ENCODE results near the gene UBE2L5.

The UBE2L5 gene

GRCh38 chr13:30422054-30422839, at the start of gene UBE2L5:
UBE2L5 (plus strand) TSS chr13:30422493; CDS start chr13:30427991, 5,498 bp downstream.
- no peak for DNase-seq (ENCODE audit: low read depth)
- TF ChIP-seq CTCF (IDR thresholded peaks at IDR 0.05; ENCODE audit: control insufficient read depth, insufficient read depth, low read depth, low read length, missing control alignments) = no peak
- peak within 1 kb of the TSS; percentile 63 for H3K4me3 ChIP-seq (ENCODE audit: control insufficient read depth, low read depth, low read length)

- no peak overlapping the region for H3K4me3 ChIP-seq (ENCODE audit: control insufficient read depth, low read depth, low read length)
- TF ChIP-seq CTCF (IDR thresholded peaks at IDR 0.05; ENCODE audit: control insufficient read depth, insufficient read depth, low read depth, low read length, missing control alignments) = no peak
- DNase-seq (ENCODE audit: low read depth) = no peak
Measured at GRCh38 chr13:30373727-30374126, 48.6 kb upstream of the UBE2L5 start.

GRCh38 chr13:30375265-30375835, 46.9 kb upstream of the UBE2L5 start:
- TF ChIP-seq CTCF (IDR thresholded peaks at IDR 0.05; ENCODE audit: control insufficient read depth, insufficient read depth, low read depth, low read length, missing control alignments) = no peak
- H3K4me3 ChIP-seq (ENCODE audit: control insufficient read depth, low read depth, low read length) = no peak overlapping the region
- no peak for DNase-seq (ENCODE audit: low read depth)

- no peak overlapping the region for H3K4me3 ChIP-seq (ENCODE audit: control insufficient read depth, low read depth, low read length)
- TF ChIP-seq CTCF (IDR thresholded peaks at IDR 0.05; ENCODE audit: control insufficient read depth, insufficient read depth, low read depth, low read length, missing control alignments) = no peak
- no peak for DNase-seq (ENCODE audit: low read depth)
Measured at GRCh38 chr13:30376426-30377311, 45.6 kb upstream of the UBE2L5 start.

GRCh38 chr13:30377312-30377685, 45.0 kb upstream of the UBE2L5 start:
- no peak overlapping the region for H3K4me3 ChIP-seq (ENCODE audit: control insufficient read depth, low read depth, low read length)
- no peak for TF ChIP-seq CTCF (IDR thresholded peaks at IDR 0.05; ENCODE audit: control insufficient read depth, insufficient read depth, low read depth, low read length, missing control alignments)
- DNase-seq (ENCODE audit: low read depth) = no peak

GRCh38 chr13:30378191-30378590, 44.1 kb upstream of the UBE2L5 start:
- TF ChIP-seq CTCF (IDR thresholded peaks at IDR 0.05; ENCODE audit: control insufficient read depth, insufficient read depth, low read depth, low read length, missing control alignments) = no peak
- DNase-seq (ENCODE audit: low read depth) = no peak
- no peak overlapping the region for H3K4me3 ChIP-seq (ENCODE audit: control insufficient read depth, low read depth, low read length)
